T follicular helper cell (primary cell): ENCODE data around the gene C1orf159.
"Not testable (repeated sequence)": the region's sequence is repeated elsewhere in the genome, so short reads cannot be mapped to it uniquely, and the experiment has no call there.

Experiments
- DNase-seq: peaks from one replicate; pipeline ENCODE4 v3.0.0-alpha.2; 2020; ENCODE audit warnings: low read depth
- total RNA-seq, 2 experiments: gene quantifications; one replicate each; lab custom pipeline; 2026; lab: John Stamatoyannopoulos, UW

Gene C1orf159
- total RNA-seq = 22.6 to 26.3 reads per million in 2 experiments

- DNase-seq = peak; percentile 98
These were observed at the start of gene C1orf159 for GRCh38 chr1:1115786-1116700. C1orf159 (minus strand) TSS chr1:1116089; CDS start chr1:1091543, 24,546 bp downstream.

- DNase-seq = no peak
These were observed 49.6 kb upstream of the C1orf159 start for GRCh38 chr1:1165485-1165884.

DNA sequence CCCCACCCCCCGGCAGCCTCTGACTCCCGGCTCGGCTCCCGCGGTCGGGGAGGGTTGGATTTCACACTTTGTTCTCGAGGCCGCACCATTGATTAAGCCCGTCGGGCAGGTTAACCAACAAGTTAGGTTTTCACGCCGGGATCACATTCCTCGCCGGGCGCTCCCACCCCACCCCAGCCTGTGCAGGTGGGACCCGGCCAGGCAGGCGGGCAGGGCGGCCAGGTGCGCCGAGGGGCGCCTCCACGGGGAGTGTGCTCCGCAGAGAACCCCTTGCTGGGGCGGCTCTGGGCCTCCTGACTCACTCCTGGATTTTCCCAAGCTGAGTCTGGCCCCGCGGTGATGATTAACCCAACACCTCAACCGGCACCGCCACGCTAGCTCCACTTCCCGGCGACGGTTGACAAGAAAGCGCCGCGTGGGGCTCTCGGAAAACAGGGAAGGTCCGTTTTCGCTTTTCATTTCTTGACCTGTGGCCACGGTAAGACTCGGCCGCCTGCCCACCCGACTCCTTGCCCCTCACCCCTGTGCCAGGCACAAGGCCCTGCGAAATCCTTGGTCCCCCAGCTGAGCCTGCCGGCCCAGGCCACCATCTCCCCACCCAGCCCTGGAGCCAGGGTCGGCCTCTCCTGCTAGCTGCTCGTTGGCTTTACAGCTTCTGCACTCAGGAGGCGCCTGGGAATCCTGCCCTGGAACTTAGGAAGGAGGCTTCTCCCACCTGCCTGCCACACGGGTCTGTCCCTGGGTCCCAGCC lies 49.0 kb upstream of the C1orf159 start:
- DNase-seq = no peak

GRCh38 chr1:1164361-1164700 lies 48.4 kb upstream of the C1orf159 start:
- DNase-seq = no peak

DNA sequence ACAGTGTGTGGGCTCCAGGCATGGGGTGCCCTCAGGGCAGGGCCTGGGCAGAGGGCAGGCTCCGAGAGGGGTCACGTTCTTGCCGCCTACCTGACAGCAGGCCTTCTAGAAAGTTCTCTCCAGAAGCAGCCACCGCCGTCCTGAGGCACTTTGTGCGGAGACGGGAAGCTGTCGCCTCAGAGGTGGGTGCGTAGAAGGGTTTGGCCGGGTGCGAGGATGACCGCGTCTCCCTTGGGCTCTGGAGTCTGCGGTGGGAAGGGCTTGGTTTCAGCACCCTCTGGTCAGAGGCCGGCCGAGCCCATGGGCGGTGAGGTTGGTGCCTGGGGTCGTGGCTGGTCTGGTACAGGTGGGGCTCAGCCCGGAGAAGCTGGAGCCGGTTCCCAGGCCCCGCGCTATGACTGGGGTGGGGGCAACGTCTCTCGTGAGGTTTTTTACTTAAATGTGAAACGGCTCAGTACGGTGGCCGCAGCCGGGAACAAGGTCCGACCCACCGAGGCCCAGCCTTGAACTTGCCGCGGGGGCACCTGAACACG lies 47.7 kb upstream of the C1orf159 start:
- no peak for DNase-seq

DNA sequence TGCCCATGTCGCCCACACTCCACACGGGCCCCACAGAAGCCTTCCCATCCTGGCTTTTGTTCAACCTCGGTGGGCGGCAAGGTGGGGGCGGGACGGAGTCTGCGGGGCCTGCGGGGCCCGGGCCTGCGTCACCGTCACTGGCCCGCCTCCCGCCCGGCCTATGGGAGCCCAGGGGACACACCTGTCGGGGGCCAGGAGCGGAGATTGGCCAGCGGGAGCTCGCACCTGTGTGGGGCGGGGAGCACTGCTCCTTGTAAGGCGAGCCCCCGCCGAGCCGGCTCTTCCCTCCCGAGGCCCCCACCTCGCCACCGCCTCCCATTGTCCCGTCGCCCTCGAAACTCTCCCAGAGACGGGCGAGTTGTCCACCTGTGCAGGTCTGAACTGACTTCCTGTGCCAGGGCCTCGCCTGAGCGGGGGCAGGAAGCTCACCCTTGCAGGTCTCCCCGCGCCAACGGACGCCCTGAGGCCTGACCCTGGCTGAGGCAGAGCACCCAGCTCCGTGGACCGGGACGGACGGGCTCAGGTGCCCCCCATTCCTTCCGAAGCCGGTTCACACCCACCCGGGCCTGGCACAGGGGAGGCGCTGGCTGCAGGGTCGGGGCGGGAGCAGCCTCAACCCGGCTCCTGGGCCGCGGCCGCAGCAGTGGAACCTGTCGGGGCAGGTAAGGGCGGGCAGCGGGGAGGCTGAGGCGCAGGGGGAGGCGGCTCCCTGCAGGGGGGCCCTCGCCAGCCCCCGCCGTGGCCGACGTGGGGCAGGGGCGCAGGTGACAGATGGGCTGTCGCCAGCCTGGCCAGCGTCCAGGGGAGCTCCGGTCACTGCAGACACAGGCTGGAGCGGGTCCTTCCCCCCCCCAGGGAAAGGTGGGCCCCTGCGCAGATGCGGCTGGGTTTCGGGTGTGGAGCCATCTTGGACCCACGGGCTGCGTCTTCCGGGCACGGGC lies 47.0 kb upstream of the C1orf159 start:
- no peak for DNase-seq

- no peak for DNase-seq
These were observed 45.8 kb upstream of the C1orf159 start for GRCh38 chr1:1161683-1162079.

DNA sequence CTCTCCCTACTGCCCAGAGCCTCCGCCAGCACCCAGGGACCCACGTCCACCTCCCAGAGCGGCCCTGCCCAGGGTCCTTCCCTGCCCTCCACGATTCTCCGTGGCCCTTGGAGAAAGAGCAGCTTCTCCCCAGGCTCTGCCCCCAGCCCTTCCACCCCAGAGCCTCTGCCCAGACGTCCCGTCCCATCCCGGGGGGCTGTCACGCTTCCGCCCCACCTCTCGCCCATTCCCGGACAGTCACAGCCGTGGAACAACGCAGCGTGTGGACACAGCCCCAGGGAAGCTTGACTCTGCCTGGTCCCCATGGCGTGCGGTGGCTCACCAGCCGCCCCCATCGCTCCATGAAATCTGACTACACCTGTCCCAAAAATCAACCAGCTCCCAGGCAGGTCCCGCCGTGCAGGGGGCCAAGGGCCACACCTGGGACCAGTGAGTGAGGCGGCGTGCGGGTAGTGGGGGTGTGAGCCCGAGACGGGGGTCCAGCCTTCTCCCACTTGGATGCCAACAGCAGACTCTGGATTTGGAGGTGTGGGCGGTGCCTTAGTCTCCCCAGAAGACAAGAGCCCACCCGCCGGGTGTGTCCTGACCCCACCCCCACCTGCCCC lies 45.3 kb upstream of the C1orf159 start:
- no peak for DNase-seq

- no peak for DNase-seq
These were observed 44.5 kb upstream of the C1orf159 start for GRCh38 chr1:1160281-1160930.

GRCh38 chr1:1157914-1158710 lies 42.2 kb upstream of the C1orf159 start:
- no peak for DNase-seq

GRCh38 chr1:1157426-1157913 lies 41.6 kb upstream of the C1orf159 start:
- DNase-seq = peak; percentile 38

DNA sequence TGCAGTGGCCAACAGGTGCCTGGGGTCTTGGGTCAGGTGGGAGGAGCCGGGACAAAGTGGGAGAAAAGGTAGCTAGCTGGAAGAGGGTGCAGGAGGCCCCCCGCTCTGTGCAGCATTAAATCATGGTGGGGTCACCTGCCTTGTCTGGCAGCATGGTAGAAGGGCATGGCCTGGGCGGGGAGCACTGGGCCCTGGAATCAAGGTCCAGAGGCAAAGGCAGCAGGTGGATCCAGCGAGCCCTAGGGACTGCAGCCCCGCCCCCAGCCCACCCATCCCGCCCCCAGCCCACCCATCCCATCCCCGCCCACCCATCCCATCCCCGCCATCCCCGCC lies 41.1 kb upstream of the C1orf159 start:
- DNase-seq = no peak

DNA sequence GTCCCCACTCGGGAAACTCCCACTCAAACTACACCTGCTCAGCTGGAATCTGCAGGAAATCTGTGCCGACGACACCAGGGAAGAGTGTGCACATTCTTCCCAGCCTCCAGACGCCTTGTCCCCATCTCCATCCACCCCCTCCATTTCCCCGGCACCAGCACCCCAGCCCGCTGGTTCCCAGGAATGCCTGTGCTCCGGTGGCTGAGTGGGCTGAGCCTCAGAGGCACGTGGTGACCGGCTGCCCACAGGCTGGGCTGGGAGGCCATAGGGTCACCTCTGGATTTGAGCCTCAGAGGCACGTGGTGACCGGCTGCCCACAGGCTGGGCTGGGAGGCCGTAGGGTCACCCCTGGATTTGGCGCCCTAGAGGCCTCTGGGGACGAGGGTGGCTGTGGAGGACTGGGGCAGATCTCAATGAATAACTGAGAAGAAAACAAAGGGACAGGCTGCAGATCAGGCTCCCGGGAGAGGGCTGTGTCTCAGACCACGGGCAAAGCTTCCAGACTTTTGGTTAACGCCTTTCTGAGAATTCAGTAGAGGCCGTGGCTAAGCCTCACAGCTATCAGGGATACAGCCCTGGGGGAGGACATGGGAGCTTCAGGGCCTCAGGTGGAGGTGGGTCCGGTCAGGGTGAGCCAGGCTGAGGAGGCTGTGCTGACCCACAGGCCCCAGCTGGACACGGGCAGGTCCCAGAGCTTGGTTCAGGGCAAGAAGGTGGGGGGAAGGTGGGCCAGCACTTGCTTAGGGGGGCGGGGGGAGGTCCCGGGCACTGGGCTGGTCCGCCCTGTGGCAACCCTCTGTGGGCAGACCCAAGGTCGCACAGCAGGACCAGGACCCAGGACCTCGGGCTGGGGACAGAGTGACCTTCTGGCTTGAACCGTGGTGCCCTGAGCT lies 40.5 kb upstream of the C1orf159 start:
- no peak for DNase-seq

DNA sequence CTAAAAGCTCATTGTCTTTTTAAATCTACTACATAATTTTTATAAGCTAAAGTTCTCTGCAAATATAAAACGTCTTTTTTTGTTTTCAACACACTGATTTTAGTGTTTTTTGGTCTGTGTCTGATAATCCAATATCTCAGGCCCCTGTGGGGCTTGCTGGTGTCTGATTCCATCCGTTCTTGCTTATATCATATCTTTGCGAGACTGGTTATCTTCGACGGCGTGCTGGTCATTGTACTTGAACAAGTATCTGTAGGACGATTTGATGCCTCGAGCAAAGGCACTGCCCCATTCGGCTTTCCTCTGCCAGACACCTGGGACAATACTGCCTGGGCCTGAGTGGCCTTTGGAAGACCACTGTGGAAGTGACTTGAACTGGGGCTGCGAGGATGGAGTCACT lies 39.4 kb upstream of the C1orf159 start:
- no peak for DNase-seq

DNA sequence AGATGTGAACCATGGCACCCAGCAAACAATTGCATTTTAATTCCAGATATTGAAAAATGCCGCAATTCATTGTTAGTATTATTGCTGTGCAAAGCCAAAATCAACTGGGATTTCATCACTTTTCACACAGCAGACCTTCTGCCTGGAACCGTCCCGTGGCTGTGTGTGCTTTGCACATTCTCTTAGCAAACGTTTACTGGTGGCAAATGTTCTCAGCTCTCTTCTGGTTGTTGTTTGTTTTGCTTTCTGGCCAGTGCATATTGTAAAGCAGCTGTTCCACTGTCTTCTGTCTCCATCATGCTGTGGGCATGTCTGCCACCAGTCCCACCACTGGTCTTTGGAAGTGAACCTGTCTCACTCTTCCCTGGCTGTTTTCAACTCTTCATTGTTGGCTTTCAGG lies 38.0 kb upstream of the C1orf159 start:
- no peak for DNase-seq

DNA sequence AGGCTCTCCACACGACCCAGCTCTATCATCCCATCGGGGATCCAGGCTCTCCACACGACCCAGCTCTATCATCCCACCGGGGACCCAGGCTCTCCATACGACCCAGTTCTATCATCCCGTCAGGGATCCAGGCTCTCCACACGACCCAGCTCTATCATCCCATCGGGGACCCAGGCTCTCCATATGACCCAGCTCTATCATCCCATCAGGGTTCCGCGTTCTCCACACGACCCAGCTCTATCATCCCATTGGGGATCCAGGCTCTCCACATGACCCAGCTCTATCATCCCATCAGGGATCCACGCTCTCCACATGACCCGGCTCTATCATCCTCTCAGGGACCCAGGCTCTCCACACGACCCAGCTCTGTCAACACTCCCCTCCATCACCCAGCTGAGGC lies 37.3 kb upstream of the C1orf159 start:
- not testable (repeated sequence) for DNase-seq

DNA sequence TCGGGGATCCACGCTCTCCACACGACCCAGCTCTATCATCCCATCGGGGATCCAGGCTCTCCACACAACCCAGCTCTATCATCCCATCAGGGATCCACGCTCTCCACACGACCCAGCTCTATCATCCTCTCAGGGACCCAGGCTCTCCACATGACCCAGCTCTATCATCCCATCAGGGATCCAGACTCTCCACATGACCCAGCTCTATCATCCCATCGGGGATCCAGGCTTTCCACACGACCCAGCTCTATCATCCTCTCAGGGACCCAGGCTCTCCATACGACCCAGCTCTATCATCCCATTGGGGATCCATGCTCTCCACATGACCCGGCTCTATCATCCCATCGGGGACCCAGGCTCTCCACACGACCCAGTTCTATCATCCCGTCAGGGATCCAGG lies 36.5 kb upstream of the C1orf159 start:
- DNase-seq = not testable (repeated sequence)

DNA sequence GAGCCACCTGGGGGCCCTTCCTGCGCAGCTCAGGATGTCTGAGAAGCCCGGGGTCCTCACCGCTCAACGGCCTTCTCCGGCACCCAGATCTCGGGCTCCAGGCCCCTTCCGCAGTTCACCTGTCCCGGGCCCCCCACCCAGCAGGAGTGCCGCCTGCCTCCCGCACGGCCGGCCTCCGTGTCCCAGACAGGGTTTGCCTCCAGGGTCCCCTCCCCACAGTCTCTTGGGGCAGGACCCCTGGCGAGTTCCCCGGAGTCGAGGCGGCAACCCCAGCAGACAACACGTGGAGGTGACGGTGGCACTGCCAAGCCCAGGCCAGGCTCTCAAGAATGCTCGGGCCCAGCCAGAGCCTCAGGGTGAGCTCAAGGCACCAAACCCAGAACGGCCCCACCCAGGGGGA lies 35.4 kb upstream of the C1orf159 start:
- no peak for DNase-seq

DNA sequence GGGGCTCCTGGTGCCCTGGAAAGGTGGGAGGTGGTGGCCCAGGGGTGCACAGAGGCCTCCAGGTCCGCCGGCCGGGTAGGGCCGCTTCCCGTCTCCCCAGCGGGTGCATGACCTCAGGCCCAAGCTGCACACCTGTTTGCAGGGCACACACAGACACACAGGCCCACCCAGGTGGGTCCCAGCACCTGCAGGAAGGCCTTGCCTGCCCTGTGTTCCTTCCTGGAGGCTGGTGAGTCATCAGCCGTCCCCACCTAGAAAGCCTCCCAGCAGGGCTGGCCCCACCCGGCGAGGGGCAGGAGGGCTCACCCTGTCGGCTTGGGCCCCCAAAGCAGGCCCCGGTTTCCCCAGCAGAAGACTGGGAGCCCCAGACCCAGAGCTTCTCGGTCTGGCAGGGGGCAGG lies 34.2 kb upstream of the C1orf159 start:
- no peak for DNase-seq
